Smooth muscle cell of the coronary artery (primary cell): ENCODE data around the gene SNRPA1. TPM values are rescaled to one million over a fixed set of nuclear protein-coding genes. Genes with fewer than 3 reads are reported as not detected.

Source experiments
- total RNA-seq: library from RNA; depleted of rRNA; stranded (reverse); fragments of >200 nt; gene quantifications from 2 replicates; pipeline ENCODE4 v1.2.3, GENCODE V29; 2014; ENCODE audit warnings: low replicate concordance

Gene SNRPA1
- total RNA-seq: 6.8 and 14.8 TPM in 2 replicates

GRCh38 chr15:101294731-101295606 lies at the start of gene SNRPA1:
Gene SNRPA1, minus strand, starts transcription at chr15:101295248. Its CDS starts 70 bp downstream, at chr15:101295178.

GRCh38 chr15:101277038-101277822 lies 17.8 kb downstream of the SNRPA1 start, which contains the start of gene SELENOS:
Gene SELENOS, minus strand, starts transcription at chr15:101277485. Its CDS starts 68 bp downstream, at chr15:101277417.

GRCh38 chr15:101251830-101252820 lies 42.9 kb downstream of the SNRPA1 start, which contains the start of gene CHSY1:
Gene CHSY1, minus strand, starts transcription at chr15:101252048. Its CDS starts 592 bp downstream, at chr15:101251456.

Other genes with a start within 250 kb of the SNRPA1 start
- gene CHSY1, start 43.2 kb downstream of the SNRPA1 start, total RNA-seq: 11.7 and 95.7 TPM in 2 replicates
- 51.2 and 91.8 TPM in 2 replicates for gene SELENOS, start 17.8 kb downstream of the SNRPA1 start, total RNA-seq
- gene PCSK6, start 194.5 kb upstream of the SNRPA1 start, total RNA-seq: 3.4 and 11.7 TPM in 2 replicates